B cell (primary cell): ENCODE data around the gene ACE. TPM values are rescaled to one million over a fixed set of nuclear protein-coding genes. Genes with fewer than 3 reads are reported as not detected.
A peak's percentile ranks its signal among the peaks of the same experiment; 100 is the strongest.
"Not testable (repeated sequence)": the region's sequence is repeated elsewhere in the genome, so short reads cannot be mapped to it uniquely, and the experiment has no call there.

ENCODE experiments used
- ATAC-seq: fragments of 200-7000 bp; cut with Tn5 transposase; one replicate; pipeline ENCODE4 v1.10.0; 2021; ENCODE audit warnings: low read depth, mild to moderate bottlenecking, moderate number of reproducible peaks, moderate library complexity
- CTCF ChIA-PET: fragments of 350-600 bp; sonication (Branson Sonifier 250); formaldehyde crosslinking; loops from one replicate; lab custom pipeline; 2021; ENCODE audit warnings: antibody characterized with exemption, inconsistent platforms; lab: Charles Lee
- POLR2A ChIA-PET: fragments of 350-600 bp; sonication (Branson Sonifier 250); formaldehyde crosslinking; loops from one replicate; lab custom pipeline; 2021; ENCODE audit warnings: antibody characterized with exemption; lab: Charles Lee
- DNase-seq: peaks from one replicate; pipeline ENCODE4 v3.0.0; 2013
- H2AFZ ChIP-seq: 2 replicates; pipeline ENCODE4 v1.6.1; 2012; ENCODE audit warnings: mild to moderate bottlenecking, low read depth, low read length; ENCODE audit not compliant: insufficient read depth, poor library complexity, severe bottlenecking
- H3K27ac ChIP-seq, 2 donors: 1 replicate in 1 of 2; 2 replicates in 1 of 2; pipeline ENCODE4 v1.5.1; 2012 to 2013; ENCODE audit warnings: low read length in 2 of 2, mild to moderate bottlenecking in 2 of 2, moderate library complexity in 1 of 2
- H3K27me3 ChIP-seq, 4 experiments: fragments of 200-600 bp in 1 of 4; sonication (generic) in 1 of 4; replicated peaks in 1 of 4; 1 replicate in 2 of 4; 2 replicates in 2 of 4; pipeline versions ENCODE4 v1.6.1 to v1.7.0; 2013 to 2016; ENCODE audit warnings: low read length in 3 of 4, mild to moderate bottlenecking in 2 of 4, mixed read lengths in 1 of 4, moderate library complexity in 1 of 4; ENCODE audit not compliant: insufficient read depth in 4 of 4, control insufficient read depth in 3 of 4; ENCODE audit errors: control extremely low read depth in 1 of 4
- H3K36me3 ChIP-seq, 2 experiments: replicated peaks in 1 of 2; 1 replicate in 1 of 2; 2 replicates in 1 of 2; pipeline versions ENCODE4 v1.6.1 to v1.7.1; 2013; ENCODE audit warnings: low read length in 1 of 2; ENCODE audit not compliant: insufficient read depth in 2 of 2, control insufficient read depth in 1 of 2; ENCODE audit errors: control extremely low read depth in 1 of 2, extremely low read depth in 1 of 2
- H3K4me1 ChIP-seq, 2 donors: fragments of 200-600 bp in 1 of 2; sonication (generic) in 1 of 2; 1 replicate in 1 of 2; 2 replicates in 1 of 2; pipeline versions ENCODE4 v1.5.1 to v1.6.1; 2013 to 2017; ENCODE audit warnings: low read length in 2 of 2; ENCODE audit not compliant: control insufficient read depth in 2 of 2, insufficient read depth in 2 of 2
- H3K4me2 ChIP-seq: replicated peaks from 2 replicates; pipeline ENCODE3; 2012; ENCODE audit warnings: mild to moderate bottlenecking, low read depth, low read length; ENCODE audit not compliant: poor library complexity, severe bottlenecking
- H3K4me3 ChIP-seq, 5 experiments: fragments of 200-600 bp in 1 of 5; sonication (generic) in 1 of 5; 1 replicate in 3 of 5; 2 replicates in 2 of 5; pipeline versions ENCODE4 v1.5.1 to v1.7.0; 2011 to 2016; ENCODE audit warnings: low read length in 4 of 5, mild to moderate bottlenecking in 4 of 5, low read depth in 2 of 5, control low read depth in 1 of 5, moderate library complexity in 1 of 5; ENCODE audit not compliant: insufficient read depth in 1 of 5; ENCODE audit errors: control extremely low read depth in 1 of 5, extremely low read depth in 1 of 5
- H3K79me2 ChIP-seq: fragments of 200-600 bp; sonication (generic); one replicate; pipeline ENCODE4 v1.6.0; 2016; ENCODE audit warnings: low read length; ENCODE audit not compliant: control insufficient read depth, insufficient read depth
- H3K9ac ChIP-seq: fragments of 200-600 bp; sonication (generic); 2 replicates; pipeline ENCODE4 v1.6.1; 2017; ENCODE audit warnings: mild to moderate bottlenecking, low read length, moderate library complexity
- H3K9me3 ChIP-seq, 3 donors: one replicate each; pipeline versions ENCODE4 v1.6.1 to v1.7.1; 2013; ENCODE audit warnings: low read length in 2 of 3; ENCODE audit not compliant: control insufficient read depth in 2 of 3, insufficient read depth in 1 of 3; ENCODE audit errors: control extremely low read depth in 1 of 3
- H4K20me1 ChIP-seq: 2 replicates; pipeline ENCODE4 v1.6.0; 2012; ENCODE audit warnings: mild to moderate bottlenecking, low read length; ENCODE audit not compliant: insufficient read depth, control insufficient read depth, poor library complexity, severe bottlenecking
- H3K27ac Mint-ChIP-seq: one replicate; pipeline ENCODE4 v1.8.0; 2021; ENCODE audit warnings: mixed read lengths
- H3K27me3 Mint-ChIP-seq: one replicate; pipeline ENCODE4 v1.8.0; 2021; ENCODE audit warnings: mixed read lengths
- H3K4me1 Mint-ChIP-seq: one replicate; pipeline ENCODE4 v1.8.0; 2021; ENCODE audit warnings: mixed read lengths
- H3K4me3 Mint-ChIP-seq: one replicate; pipeline ENCODE4 v1.8.0; 2021; ENCODE audit warnings: mixed read lengths
- H3K9me3 Mint-ChIP-seq: one replicate; pipeline ENCODE4 v1.8.0; 2022; ENCODE audit warnings: mixed read lengths; ENCODE audit not compliant: insufficient read depth
- CTCF ChIP-seq: fragments of 200-600 bp; IDR thresholded peaks from one replicate; pipeline ENCODE4 v1.8.0; 2022; ENCODE audit warnings: antibody characterized with exemption, mild to moderate bottlenecking
- EZH2 ChIP-seq: IDR thresholded peaks from 2 replicates; pipeline ENCODE4 v1.6.1; 2012; ENCODE audit warnings: borderline replicate concordance, low read depth, mild to moderate bottlenecking, moderate library complexity, low read length; ENCODE audit not compliant: insufficient read depth, poor library complexity, severe bottlenecking
- WGBS: methylation state at CpG from one replicate; pipeline ENCODE4 v1.1.5; 2013; ENCODE audit warnings: missing lambda C conversion rate; ENCODE audit not compliant: insufficient coverage; 5-methylcytosine and 5-hydroxymethylcytosine counted together
- intact Hi-C: fragments of 100-400 bp; cut with micrococcal nuclease; formaldehyde crosslinking; loops from one replicate; pipeline ENCODE4 v1.10.0; 2022
- polyA plus RNA-seq: library from polyadenylated mRNA; depleted of rRNA; stranded (reverse); fragments of >200 nt; gene quantifications from 2 replicates; pipeline ENCODE4 v1.2.3, GENCODE V29; 2012
- total RNA-seq, 2 donors: library from RNA; stranded (reverse); fragments of 120-200 nt in 1 of 2; gene quantifications; 1 replicate in 1 of 2; 2 replicates in 1 of 2; pipeline versions ENCODE4 v1.2.3 to v1.2.4, GENCODE V29; 2013 to 2022

ACE gene
- total and polyA plus RNA-seq, 2 donors (not counting 1 experiment from before 2014, with no cell fraction given), result 0.67 to 2.6 TPM

- no peak overlapping the region for H3K4me3 Mint-ChIP-seq
- no peak overlapping the region for H2AFZ ChIP-seq
- POLR2A ChIA-PET, result no interaction called here
- no peaks in the 10 kb centered on the region for H3K79me2 ChIP-seq
- peaks cover 18 to 29% of the 10 kb centered on the region in 2 donors for H3K4me1 ChIP-seq
- no peaks in the 10 kb centered on the region for H3K27me3 Mint-ChIP-seq
- no peaks in the 10 kb centered on the region for H3K9me3 Mint-ChIP-seq
- intact Hi-C loops, result no loop called here
- H3K27ac ChIP-seq, result no peak overlapping the region
- DNase-seq (no peak), ATAC-seq (no peak)
- H3K4me1 Mint-ChIP-seq, result peaks cover 31% of the 10 kb centered on the region
- no peaks in the 10 kb centered on the region for H4K20me1 ChIP-seq
- no peaks in the 10 kb centered on the region for H3K27me3 ChIP-seq
- WGBS, result 100% methylated on average over 1 of the region's 3 CpGs
- H3K4me2 ChIP-seq, result no peak overlapping the region
- TF ChIP-seq CTCF (no peak), EZH2 (no peak)
- no peak overlapping the region for H3K9ac ChIP-seq
- peak overlapping the region; percentile 13 for H3K27ac Mint-ChIP-seq
- no peak overlapping the region for H3K4me3 ChIP-seq
- peaks cover 0 to 21% (median 0%) of the 10 kb centered on the region in 3 donors for H3K9me3 ChIP-seq
- CTCF ChIA-PET, result interaction anchor here (0.8 kb wide), 1 partner anchor 15 kb away, joined by 3 read pairs; no protein-coding TSS in a partner anchor
- H3K36me3 ChIP-seq, result no peaks in the 10 kb centered on the region
Observed at GRCh38 chr17:63463771-63464170, 13.1 kb upstream of the ACE start.

GRCh38 chr17:63464691-63465236, 12.1 kb upstream of the ACE start:
- CTCF ChIA-PET, result interaction anchor here (0.6 kb wide), 1 partner anchor 157 kb away, joined by 3 read pairs; no protein-coding TSS in a partner anchor
- intact Hi-C loops, result no loop called here
- Mint-ChIP-seq H3K4me1 (peaks cover 31% of the 10 kb centered on the region), H3K27ac (no peak overlapping the region), H3K9me3 (no peaks in the 10 kb centered on the region), H3K27me3 (no peaks in the 10 kb centered on the region), H3K4me3 (peak overlapping the region; percentile 16)
- H3K4me3 ChIP-seq, result no peak overlapping the region
- POLR2A ChIA-PET, result no interaction called here
- H3K79me2 ChIP-seq, result no peaks in the 10 kb centered on the region
- no peaks in the 10 kb centered on the region for H3K27me3 ChIP-seq
- no peaks in the 10 kb centered on the region for H4K20me1 ChIP-seq
- H2AFZ ChIP-seq, result no peak overlapping the region
- TF ChIP-seq EZH2, result no peak
- WGBS, result no CpG with 5 or more reads among the region's 4 CpGs
- no peak overlapping the region for H3K27ac ChIP-seq
- H3K36me3 ChIP-seq, result no peaks in the 10 kb centered on the region
- peaks cover 0 to 21% (median 0%) of the 10 kb centered on the region in 3 donors for H3K9me3 ChIP-seq
- H3K4me2 ChIP-seq, result peak overlapping the region; percentile 9
- H3K4me1 ChIP-seq, result peaks cover 18 to 27% of the 10 kb centered on the region in 2 donors
- DNase-seq (no peak), ATAC-seq (no peak)
- H3K9ac ChIP-seq, result no peak overlapping the region

- not testable (repeated sequence) for H3K4me2 ChIP-seq
Observed at GRCh38 chr17:63468099-63468498, 8.8 kb upstream of the ACE start.

More at GRCh38 chr17:63468099-63468498, 8.8 kb upstream of the ACE start:
- H3K27ac Mint-ChIP-seq, H3K36me3 ChIP-seq, H3K9me3 ChIP-seq, H4K20me1 ChIP-seq, H3K27ac ChIP-seq, H3K9me3 Mint-ChIP-seq, H2AFZ ChIP-seq, CTCF ChIA-PET, ATAC-seq, H3K4me3 Mint-ChIP-seq, DNase-seq, intact Hi-C loops, H3K27me3 Mint-ChIP-seq, H3K9ac ChIP-seq, H3K4me3 ChIP-seq, H3K27me3 ChIP-seq, H3K79me2 ChIP-seq: not testable (repeated sequence)
- peaks cover 17% of the 10 kb centered on the region for H3K4me1 Mint-ChIP-seq
- 91% methylated on average over 6 of the region's 6 CpGs for WGBS
- POLR2A ChIA-PET, result interaction anchor here (0.6 to 0.7 kb wide), 2 partner anchors 10 to 306 kb away, joined by 3 to 4 read pairs; partner anchors contain the start of gene DDX42
- peaks cover 8 to 14% of the 10 kb centered on the region in 2 donors for H3K4me1 ChIP-seq
